CD4-positive, alpha-beta T cell treated with Interleukin-4 for 1 hour (primary cell): Measurements from ENCODE around the gene UNC45A.
"Not testable (repeated sequence)": the region's sequence is repeated elsewhere in the genome, so short reads cannot be mapped to it uniquely, and the experiment has no call there.

Experiments used
- DNase-seq, 2 donors: peaks; one replicate each; pipeline ENCODE4 v3.0.0-alpha.2; 2020 to 2022

Gene UNC45A

DNA sequence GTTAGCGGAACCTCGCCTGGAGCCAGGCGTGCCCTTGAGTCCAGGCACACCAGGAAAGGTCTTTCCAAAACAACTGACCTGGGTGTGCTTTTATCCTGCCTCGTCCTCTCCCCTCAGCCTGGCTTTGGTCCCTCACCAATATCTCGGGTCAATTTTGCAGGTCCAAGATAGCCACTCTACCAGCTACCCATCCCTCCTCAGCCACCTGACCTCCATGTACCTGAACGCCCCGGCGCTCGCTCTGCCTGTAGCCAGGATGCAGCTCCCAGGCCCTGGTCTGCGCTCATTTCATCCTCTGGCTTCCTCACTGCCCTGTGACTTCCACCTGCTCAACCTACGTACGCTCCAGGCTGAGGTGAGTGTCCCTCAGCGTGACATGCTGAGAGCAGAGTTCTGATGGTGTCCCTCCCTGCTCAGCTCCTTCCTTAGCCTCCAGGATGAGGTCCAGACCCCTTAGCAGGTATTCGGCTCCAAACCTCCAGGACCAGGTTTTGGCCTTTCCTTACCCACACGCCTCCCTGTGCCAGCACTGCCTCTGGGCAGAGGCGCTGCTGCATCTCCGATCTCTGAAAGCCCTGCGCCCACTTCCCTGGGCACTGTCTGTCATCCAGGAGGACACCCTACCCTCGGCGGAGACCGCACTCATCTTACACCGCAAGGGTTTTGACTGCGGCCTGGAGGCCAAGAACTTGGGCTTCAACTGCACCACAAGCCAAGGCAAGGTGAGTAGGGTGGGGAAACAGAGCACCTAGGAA, 16.9 kb upstream of the UNC45A start:
- DNase-seq, result no peak

DNA sequence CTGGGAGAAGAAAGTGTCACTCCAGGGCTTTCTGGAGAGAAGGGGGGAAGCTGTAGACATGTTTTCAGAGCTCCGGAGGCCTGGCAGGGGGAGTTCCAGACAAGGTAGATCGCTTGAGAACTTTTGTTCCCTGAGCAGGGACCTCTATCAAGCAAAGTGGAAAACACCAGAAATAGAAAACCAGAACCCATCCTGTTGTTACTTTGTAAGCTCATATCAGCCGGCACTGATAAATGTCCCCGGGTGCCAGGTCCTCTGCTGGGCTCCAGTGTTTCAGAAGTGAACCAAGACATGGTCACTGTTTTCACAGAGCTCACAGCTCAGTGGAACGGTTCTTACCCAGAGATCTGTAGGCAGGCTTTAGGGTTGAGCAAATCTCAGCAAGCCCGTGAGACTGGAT, 16.2 kb upstream of the UNC45A start:
- DNase-seq, result no peak

DNA sequence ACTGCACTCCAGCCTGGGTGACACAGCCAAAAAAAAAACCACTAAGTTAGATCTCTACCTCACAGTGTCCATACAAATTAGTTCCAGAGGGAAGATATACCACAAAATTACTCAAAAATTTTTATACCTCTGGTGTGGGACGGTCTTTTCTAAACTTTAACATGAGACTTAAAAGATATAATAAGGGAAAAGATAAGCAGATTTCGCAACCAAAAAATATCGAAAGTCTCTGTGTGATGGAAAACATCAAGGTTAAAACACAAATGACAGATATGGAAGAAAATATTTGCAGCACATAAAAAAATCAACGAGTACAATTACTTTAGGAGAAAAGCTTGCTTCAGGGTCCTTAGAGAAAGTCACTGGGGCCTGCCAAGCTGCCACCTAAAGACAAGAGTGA, 13.2 kb upstream of the UNC45A start:
- no peak for DNase-seq

DNA sequence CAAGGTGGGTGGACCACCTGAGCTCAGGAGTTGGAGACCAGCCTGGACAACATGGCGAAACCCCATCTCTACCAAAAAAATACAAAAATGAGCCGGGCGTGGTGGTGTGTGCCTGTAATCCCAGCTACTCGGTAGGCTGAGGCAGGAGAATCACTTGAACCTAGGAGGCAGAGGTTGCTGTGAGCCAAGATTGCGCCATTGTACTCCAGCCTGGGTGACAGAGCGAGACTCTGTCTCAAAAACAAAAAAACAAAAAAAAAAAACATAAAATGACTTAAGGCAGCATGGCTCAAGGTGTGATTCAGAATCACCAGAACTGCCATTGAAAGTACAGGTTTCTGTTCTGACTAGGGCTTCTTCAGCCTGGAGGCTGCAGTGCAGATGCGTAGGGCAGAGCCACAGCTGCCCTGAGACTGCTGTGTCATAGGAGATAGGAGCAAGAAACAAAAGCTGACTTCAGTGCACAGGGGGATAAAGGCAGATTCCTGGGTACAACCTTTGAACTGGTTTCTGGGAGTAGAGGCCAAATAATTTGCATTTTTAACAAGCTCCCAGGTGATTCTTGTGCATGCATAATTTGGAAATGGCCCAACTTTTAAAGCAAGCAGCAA, 12.3 kb upstream of the UNC45A start:
- DNase-seq, result not testable (repeated sequence)

DNA sequence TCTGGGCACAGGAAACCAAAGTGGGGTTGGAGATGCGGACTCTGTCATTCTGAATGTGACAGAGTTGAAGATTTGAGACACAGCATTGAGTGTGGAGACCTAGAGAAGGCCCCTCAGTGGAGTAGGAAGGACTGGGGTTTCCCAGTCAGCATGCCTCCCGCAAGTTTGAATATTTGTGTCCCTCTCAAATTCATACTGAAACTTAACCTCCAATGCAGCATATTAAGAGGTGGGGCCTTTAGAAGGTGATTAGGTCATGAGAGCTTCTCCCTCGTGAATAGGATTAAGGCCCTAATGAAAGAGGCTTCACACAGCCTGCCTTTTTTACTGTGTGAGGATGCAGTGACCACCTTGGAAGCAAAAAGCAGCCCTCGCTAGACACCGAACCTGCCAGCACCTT, 10.7 kb upstream of the UNC45A start:
- no peak for DNase-seq

DNA sequence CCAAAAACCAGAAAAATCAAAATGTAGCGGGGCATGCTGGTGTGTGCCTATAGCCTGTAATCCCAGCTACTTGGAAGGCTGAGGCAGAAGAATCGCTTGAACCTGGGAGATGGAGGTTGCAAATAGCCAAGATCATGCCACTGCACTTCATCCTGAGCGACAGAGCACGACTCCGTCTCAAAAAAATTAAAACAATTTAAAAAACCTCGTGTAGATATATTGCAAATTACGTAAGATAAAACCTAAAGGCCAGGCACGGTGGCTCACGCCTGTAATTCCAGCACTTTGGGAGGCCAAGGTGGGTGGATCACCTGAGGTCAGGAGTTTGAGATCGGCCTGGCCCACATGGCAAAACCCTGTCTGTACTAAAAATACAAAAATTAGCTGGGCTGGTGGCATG, 8.3 kb upstream of the UNC45A start:
- DNase-seq, result not testable (repeated sequence)

DNA sequence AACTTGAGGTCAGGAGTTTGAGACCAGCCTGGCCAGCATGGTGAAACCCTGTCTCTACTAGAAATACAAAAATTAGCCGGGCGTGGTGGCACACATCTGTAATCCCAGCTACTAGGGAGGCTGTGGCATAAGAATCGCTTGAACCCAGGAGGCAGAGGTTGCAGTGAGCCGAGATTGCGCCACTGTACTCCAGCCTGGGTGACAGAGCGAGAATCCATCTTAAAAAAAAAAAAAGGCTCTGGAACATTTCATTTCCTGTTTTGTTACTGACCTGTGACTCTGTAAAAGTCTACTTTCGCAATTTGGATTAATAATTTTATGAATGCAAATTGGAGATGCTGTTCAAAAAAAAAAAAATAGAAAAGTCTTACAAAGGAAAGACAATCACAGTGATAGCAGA, 7.0 kb upstream of the UNC45A start:
- DNase-seq, result not testable (repeated sequence)

DNA sequence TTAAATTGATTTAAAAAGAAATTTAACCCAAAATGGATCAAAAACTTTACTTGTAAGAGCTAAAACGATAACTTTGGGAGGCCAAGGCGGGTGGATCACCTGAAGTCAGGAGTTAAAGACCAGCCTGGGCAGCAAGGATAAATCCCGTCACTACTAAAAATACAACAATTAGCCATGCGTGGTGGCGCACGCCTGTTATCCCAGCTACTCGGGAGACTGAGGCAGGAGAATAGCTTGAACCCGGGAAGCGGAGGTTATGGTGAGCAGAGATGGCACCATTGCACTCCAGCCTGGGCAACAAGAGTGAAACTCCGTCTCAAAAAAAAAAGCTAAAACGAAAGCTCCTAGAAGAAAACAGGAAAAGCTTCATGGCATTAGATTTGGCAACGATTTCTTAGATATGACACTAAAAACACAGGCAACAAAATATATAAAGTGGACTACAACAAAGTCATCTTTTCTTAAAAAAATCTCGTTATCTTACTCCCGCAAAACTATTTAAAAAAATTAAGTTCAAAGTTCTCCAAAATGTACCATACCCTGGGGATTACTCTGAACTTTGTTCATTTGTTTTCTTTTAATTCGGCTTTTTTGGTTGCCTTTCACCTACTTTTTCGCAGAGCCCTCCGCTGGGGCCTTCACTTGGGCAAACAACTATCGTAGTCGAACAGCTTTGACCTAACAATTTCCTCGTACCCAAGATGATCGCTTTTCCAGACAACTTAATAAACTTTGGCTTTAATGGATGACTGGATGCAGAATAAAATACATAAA, 5.7 kb upstream of the UNC45A start:
- no peak for DNase-seq

DNA sequence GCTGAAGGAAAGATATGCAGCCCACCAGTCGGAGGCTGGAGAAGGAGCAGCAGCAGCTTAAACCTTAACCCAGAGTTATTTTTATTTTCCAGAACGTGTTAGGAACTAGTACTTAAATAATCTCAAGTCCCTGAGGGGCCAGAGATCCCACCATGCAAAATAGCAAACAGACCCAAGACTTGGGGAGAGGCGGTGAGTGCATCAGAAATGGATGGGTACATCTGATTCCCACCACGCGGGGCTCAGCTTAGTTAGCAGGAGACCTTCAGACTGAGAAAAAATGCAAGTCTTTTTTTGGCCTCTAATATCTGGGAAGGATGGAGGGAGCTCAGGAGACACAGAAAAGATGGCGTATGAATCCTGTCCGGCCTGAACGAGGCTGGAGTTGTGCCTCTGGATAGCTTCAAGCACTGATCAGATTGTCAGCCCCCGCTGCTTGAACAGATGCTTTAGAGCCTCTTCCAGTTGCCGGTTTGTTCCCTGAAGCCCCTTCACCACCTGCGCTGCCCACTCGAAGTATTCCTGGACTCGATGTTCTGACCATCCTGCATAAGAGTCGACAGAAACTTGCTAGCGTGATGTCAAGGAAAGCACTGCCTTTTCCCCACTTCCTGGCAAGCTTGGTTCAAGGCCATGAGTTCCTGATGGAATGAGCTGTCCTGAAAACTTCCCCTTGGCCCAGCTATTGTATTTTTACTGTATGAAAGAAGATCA, 4.1 kb upstream of the UNC45A start:
- DNase-seq, result peak in 1 of 2 donors; percentile 4

DNA sequence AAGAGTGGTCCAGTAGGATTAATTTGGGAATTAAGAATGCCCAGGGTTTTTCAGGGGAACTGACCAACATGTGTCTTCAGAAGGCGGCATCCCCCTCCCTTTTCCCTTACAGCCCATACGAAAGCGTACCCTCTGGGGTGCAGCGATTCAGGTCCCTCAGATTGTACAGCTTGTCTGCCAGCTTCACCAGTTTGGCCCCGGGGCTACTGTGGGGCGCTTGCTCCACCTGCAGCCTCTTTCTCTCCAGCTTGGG, 3.6 kb upstream of the UNC45A start:
- no peak for DNase-seq

DNA sequence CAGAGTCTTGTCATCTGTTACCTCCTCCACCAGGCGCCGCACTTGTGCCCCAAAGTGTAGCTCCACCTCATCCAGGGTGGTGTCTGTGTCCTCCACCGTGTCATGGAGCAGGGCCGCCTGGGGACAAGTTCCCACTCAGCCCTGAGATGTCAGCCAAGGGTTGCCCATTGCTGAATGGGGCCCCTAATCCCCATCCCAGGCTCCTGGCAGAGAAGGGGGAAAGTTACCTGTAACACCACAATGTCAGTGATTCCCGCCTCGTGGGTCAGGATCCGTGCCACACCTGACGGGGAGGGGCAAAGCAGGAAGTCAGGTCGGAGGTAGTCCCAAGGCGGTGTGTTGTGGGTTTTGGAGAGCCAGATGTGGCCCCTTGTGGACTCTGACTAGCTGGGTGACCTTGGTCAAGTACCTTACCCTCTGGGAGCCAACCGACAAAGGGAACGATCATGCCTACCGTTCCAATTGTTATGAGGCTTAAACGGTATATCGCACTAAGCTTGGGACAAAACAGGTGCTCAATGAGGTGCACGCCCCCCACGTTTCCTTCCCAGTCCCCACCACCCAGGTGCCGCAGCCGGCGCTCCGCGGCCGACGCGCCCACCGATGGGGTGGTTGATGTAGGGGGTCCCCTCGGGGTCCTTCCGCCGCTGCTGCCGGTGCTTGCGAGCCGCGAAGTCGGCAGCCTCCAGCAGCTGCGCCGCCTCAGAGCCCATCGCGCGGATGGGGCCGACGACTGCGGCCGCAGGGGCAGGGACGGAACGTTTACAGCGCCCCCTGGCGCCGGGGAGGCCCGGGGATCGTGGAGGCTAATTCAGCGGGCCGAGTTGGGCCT, 3.0 kb upstream of the UNC45A start, which contains the start of gene HDDC3:
HDDC3 (minus strand) TSS at position 722 of the 832 bp plus-strand sequence; CDS start at position 713, 9 bp downstream.
- DNase-seq, result peak; percentile 88 to 89

DNA sequence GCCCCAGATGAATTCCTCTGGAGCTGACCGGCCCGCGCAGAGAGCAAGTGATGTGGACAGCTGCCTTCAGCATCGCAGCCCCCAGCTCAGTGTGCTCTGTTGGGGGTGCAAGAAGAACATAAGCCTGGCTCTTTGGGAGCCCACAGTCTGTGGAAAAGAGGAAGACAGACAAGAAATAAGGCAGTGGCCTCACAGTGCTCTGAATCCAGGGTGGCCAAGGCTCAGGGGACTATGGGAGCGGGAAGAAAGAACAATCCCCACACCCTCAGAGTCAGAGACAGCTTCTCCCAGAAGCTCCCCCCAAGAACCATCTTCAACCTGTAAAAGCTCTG, 2.5 kb upstream of the UNC45A start:
- no peak for DNase-seq

DNA sequence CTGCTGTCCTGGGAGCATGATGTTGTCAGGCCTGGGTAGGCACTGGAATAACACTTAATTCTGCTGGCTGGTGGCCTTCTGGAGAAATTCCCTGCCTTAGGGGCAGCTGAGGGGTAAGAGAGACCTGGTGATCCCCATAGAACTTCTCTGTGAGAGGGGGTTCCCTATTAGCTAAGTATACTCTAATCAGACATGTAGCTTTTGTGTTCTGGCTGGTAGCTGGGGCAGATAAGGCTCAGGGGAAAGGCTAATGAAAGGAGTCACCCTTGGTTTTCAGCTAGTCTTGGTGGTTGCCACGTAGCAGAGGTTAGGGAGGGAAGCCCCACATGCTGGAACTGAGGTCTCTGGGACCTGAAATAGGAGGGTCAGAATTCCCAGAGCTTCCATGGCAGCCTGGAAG, 1.8 kb upstream of the UNC45A start:
- DNase-seq, result no peak

DNA sequence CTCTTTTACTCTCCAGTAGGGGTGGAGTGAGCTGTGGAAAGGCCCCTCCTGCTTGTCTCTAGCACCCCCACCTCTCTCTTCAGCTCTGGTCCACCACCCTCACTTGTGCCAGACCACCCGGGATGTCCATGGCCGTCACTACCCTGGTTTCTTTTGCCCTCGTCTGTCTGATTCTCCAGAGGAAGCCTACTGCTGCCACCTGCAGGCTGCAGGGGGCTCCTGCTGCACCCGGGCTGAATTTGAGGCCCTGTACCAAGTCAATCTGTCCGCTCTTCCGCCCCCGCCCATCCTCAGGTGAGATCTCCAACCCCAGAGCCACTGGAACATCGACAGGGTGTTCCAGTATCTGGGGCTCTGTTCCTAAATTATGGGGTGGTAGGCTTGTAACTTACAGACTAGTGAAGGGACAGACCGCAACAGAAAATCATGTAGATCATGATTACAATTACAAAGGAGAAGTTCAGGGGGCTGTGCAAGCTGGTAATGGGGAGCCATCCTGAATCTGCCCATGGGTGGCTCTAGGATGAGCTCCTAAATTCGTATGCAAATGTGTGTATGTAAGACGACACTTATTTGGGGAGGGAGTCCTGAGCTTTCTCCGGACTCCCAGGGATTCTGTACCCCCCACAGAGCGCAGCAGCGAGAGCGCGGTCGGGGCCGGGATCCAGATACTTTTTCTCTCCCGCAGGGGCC, 683 bp upstream of the UNC45A start:
- DNase-seq, result peak; percentile 88 to 89

DNA sequence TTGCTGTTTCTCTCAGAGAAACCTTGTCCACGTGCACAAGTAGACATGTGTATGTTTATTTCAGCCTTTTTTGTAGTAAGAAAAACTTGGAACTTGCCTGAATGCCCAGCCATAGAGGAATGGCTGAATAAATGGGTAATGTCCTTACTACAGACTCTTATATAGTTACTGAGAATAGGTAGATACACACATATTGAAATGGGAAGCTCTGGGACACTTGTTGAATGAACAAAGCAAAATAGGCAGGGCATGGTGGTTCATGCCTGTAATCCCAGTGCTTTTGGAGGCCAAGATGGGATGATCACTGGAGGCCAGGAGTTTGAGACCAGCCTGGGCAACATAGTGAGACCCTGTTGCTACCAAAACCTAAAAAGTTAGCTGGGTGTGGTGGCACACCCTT, 1.7 kb downstream of the UNC45A start:
- no peak for DNase-seq

DNA sequence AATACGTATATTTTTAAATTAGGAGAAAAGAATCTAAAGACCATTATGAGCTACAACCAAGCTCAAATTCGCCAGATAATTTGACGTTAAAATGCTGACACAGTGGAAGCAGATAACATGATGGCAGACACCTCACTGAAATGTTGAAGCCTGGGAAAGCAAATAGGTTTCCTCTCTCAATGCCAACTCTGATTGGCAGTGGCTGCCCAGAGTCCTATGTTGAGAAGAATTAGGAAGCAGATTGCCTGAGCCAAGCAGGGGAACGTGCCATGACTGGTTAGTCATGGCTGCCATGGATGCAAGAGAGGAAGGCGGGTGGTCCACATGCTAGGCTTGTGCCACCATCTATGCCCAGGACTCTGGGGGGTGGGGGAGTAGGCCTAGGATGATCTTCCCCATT, 3.2 kb downstream of the UNC45A start:
- DNase-seq, result no peak

DNA sequence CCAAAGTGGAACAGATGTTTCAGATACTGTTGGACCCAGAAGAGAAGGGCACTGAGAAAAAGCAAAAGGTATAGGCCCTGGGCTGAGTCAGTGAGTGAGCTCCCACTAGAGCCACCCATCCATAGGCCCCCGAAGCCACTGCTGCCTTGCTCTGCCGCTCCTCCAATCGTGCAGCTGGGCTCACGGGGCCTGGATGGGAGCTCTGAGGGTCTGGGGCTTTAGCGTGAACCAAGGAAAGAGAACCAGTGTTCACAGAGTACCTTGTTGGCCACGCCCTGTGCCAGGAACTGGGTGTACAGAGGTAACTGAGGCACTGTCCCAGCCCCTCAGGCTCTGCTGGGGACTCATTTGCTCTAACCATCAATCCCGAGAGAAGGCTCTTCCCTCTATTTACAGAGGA, 4.7 kb downstream of the UNC45A start:
- DNase-seq, result no peak

DNA sequence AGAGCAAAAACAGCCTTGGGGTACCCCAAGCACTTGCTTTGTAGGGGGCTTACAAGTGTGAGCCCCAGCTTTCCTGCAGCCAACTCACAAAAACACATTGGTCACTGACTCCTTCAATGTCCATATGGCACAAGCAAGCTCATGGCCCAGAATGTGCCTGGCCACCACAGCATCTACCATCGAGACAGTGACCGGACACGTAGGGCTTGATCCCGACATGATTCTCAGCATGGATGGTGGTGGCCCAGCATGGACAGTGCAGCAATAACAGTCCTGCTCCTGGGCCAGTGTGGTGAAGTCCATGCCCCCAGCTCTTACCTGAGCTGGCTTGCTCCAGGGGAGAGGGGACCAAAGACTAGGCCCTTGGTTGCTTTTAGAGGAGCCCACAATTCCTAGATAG, 6.0 kb downstream of the UNC45A start:
- no peak for DNase-seq

DNA sequence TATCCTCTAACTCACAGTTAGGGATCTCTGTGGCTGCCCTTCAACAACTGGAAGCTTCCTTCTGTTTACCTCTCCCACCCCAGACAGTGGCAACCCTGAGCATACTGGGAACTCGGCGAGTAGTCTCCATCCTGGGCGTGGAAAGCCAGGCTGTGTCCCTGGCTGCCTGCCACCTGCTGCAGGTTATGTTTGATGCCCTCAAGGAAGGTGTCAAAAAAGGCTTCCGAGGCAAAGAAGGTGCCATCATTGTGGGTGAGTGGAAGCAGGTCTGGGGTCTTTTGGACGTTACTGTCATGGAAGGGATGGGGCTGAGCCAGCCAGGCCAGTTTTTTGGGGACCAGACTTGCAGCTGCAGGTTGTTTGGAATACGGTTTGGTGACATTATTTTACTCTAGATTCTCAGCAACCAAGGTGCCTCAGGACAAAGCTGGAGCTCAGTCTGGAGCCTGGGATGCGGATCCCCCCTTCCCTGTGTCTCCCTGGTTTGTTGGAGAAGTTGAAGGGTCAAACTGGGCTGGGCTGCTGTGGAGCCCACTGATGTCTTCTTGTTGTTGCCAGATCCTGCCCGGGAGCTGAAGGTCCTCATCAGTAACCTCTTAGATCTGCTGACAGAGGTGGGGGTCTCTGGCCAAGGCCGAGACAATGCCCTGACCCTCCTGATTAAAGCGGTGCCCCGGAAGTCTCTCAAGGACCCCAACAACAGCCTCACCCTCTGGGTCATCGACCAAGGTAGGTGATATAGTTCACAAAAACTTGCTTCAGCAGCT, 7.5 kb downstream of the UNC45A start:
- no peak for DNase-seq

DNA sequence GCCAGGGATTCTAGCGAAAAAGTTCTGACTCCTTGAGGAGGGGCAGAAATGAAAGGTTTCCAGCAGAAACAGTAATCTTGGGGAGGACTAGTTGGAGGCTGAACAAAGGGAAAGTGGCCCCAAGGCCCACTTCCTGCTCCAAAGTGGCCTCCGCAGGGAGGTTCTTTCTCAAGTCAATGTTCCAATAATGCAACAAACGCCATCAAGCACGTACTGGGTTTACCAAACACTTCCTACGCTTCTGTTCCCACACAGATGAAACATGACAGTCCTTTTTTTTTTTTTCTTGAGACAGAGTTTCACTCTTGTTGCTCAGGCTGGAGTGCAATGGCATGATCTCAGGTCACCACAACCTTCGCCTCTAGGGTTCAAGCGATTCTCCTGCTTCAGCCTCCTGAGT, 10.0 kb downstream of the UNC45A start:
- no peak for DNase-seq

DNA sequence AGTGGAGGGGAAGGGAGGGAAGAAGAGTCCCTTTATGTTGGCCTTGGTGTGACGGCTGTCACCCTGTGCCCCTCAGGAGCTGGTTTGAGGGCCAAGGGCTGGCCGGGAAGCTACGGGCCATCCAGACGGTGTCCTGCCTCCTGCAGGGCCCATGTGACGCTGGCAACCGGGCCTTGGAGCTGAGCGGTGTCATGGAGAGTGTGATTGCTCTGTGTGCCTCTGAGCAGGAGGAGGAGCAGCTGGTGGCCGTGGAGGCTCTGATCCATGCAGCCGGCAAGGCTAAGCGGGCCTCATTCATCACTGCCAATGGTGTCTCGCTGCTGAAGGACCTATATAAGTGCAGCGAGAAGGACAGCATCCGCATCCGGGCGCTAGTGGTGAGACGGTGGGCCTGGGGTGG, 11.5 kb downstream of the UNC45A start:
- DNase-seq, result no peak
